NCI-H446 (cell line): Measurements from ENCODE around the gene CACNA2D4.
A peak's percentile ranks its signal among the peaks of the same experiment; 100 is the strongest.

Source experiments
- DNase-seq, 2 experiments: peaks; one replicate each; lab custom pipeline; 2025; lab: John Stamatoyannopoulos, UW

The CACNA2D4 gene

DNA sequence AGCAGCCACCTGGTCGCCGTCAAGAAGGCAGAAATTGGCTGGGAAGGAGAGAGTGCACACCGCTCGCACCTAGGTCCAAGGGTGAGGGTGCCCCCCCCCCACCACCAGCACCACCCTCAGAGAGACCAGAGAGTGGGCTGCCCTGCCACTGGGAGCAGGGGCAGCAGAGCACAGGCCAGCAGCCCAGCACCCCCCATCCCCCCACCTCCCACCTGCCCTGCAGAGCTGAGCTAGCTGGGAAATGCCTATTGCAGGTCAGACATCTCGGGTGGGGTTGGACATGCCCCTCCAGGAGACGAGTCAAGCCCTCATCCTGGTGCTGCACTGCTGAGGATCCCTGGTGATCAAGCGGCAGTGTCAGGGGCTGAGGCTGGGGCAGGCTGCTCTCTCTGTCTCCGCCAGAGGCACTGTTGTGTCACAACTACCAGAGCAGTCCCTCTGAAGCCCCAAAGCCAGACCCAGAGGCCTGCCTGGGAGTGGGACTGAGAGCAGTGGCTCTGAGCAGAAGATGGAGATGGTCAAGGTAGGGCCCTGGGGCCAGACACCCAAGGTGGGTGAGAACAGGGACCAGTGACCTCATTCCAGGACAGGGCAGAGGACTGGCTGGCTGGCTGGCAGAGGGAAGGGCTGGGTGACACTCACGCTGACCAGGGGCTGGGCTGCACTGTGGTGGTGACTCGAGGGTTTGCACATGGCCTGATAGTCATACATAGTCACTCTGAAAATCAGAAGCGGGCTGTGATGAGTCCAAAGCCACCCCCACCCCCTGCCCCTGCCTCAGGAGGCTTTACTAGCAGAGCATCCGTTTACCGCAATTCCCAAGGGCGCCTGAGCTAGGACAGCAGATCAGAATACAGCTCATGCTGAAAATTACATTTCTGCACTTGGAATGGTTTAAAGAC lies 117.8 kb downstream of the CACNA2D4 start:
- DNase-seq, result no peak

DNA sequence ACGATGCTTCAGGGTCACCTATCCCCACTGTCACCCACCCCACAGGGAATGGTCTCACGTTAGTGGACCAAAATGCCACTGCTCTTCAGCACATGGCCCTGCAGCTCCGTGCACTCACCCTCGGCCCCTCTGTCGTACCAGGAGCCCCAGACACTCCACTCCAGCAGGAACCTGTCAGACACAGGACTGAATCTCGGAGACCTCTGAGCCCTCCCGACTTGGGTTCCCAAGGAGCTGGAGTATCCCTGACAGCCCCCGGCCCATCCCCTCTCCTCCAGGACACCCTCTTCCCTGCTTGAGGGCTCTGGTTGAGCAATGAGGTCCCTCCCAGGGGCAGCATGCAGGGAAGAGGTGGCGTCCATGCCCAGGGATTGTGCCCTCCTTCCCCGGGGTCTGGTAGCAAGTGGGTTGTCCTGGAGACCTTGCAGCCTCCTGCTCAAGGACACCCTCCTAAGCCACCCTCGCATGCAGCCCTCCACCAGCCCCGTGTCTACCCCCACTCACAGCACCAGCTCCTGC lies 118.5 kb downstream of the CACNA2D4 start:
- DNase-seq, result no peak

DNA sequence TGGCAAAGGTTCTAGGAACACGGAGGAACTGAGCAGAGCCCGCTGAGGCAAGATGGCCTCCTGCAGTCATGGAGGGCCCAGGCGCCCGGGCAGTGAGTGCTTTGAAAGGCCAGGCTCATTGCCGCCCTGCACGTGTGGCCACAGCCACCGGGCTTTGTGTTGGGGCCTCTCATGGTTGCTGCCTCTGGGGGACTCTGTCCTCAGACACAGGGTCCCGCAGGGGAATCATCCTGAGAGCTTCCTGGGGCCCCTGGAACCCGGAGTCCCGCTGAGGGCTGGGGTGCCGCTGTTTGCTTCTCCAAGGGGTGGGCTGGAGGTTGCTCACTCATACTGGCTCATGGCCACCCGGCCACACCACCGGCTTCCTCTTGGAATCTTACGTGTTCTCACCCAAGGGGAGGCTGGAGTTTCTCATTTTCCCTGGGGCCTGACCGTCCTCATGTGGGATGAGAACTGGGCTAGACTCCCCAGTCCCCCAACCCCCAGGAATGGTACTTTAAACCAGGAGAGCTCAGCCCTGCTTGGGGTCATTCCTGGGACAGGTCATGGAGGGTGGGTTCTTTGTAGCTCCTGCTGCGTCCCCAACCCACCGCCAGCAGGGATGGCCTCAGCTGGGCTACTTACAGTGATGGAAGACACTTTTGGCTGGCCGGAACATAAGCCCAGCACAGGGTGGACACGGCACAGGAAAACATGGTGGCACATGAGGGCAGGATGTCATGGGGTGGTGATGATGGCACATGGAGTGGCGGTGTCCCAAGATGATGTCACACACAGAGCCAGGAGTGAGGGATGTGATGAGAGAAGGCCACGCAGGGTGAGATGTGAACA lies 119.2 kb downstream of the CACNA2D4 start:
- DNase-seq, result no peak

DNA sequence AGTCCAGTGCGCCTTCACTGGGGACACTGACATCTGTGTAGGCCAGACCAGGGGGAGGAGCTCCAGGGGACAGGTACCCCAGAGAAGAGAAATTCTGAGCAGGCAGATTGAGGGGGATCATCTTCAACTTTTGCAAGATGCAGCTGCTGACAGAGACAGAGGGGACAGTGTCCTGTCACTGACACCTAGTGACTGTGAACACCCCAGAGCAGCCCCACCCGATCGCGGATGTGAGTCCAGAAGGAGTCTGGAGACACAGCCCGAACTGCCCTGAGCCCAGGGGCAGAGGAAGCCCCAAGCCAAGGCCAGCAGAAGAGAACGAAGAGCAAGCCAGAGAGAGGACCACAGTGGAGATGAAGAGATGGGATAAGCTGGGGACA lies 119.8 kb downstream of the CACNA2D4 start:
- no peak for DNase-seq

DNA sequence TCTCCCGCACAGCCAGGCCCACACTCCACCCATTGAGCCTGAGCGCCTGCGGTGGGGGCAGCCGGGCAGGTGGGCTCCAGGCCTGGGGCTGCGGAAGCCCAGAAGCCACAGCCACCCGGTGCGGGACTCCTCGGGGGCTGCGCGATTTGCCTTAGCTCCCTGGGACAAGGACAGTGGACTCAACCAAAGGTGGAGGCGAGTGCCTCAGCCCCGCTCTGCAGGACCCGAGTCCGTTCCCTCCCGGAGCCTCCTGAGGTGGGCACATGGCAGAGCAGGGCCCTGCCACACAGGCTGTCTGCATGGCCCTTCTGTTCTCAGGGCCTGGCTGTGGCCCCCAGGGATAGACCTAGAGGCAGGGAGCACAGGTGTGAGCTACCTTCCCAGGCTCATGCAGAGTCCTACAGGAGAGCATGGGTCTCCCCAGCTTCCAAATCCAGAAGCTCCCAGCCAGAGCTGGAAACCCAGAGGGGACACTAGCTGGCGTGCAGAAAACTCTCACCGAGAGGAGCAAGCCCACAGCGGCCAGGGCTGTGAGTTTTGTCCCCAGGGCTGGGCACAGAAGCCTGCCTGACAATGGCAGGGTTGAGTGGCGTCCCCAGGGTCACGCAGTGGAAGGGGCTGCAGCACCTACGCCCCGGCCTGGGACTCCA lies 120.3 kb downstream of the CACNA2D4 start:
- DNase-seq, result no peak

DNA sequence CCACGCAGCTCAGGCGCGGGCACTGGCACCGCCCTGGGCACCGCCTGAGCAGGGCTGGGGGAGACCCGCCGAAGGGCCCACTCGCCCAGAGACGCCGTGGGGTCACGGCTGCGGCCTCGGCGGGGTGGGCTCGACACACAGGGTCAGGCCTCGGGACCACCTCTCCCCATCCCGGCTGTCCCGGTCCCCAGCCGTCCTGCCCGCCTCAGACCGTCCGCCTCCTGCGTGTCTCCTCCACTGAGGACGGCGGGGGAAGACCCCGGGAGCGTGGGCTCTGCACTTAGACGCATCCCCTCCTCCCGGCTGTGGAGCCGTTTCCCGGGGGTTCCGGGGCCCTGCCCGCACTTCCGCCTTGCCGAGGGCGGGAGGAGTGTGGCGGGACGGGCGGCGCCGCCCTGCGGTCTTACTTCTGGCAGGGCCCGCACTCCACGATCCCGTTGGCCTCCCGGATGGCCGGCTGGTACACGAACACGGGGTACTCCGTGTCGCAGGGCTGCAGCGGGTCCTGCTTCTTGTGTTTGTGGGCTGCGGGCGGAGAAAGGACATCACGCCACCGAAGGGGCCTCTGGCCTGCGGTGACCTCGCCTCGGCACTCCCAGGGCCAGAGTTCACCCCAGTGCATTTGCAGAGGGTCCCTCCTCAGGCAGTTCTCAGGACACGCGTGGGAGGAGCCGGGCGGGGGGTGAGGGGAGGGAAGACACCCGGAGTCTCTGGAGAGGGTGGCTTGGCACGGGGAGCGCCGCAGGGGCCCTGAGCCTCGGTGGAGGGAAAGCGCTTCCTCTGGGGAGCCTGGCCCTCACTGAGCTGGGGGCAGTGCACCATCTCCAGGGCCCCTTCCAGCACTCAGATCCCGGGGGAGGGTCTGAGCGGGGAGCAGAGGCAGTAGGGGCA lies 121.2 kb downstream of the CACNA2D4 start:
- DNase-seq, result no peak

DNA sequence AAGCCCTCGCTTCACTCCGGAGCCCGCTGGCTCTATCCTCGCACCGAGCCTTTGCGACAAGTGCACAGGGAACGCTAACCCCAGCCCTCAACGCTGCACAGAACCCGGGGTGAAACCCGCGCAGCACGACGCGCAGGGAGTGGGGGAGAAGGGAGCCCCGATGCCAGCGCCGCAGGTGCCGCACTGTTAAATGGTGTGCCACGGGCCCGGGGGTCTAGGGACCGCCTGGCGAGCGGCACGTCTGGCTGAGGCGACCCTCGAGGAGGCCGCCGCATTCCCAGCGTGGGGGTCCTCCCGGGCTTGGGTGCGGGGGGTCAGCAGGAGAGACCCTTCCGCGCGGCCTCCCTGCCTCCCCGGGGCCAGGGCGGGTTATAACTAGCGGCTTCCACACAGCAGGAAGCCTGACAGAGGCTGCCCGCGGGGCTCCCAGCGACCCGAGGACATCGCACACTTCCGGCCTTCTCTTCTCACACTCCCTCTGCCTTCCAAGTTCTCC lies 121.9 kb downstream of the CACNA2D4 start:
- DNase-seq, result no peak

DNA sequence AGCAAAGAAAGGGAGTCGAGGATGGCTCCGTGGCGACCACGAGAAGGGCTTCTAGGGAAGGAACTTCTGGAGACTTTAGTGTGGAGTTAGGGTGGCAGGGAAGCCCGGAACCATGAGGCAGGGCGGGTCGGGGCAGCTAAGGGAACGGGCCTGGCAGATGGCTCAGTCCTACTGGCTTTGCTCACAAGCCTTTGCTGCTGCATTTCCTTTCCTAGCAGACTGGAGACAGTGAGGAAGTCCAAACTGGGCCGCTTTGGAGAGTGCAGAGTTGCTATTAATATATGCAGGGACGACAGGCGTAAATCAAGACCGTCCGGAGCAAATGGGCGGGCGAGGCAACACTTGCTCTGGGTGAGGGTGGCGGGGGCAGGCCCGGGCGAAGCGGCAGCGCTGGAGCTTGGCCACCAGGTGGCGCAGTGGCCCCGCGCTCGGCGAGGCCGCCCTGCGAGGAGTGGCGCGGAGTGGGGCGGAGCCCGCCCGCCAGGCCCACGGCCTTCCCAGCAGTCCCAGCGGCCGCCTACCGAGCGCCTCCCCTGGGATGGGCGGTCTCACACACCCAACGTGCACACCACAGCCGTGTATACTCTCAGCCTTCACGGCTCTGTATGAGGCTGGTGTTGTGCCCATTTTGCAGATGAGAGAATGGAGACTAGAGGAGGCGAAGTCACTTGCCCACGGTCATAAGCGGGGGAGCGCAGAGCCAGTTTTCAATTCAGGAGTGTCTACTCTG lies 122.5 kb downstream of the CACNA2D4 start:
- DNase-seq, result peak; percentile 65 to 88

DNA sequence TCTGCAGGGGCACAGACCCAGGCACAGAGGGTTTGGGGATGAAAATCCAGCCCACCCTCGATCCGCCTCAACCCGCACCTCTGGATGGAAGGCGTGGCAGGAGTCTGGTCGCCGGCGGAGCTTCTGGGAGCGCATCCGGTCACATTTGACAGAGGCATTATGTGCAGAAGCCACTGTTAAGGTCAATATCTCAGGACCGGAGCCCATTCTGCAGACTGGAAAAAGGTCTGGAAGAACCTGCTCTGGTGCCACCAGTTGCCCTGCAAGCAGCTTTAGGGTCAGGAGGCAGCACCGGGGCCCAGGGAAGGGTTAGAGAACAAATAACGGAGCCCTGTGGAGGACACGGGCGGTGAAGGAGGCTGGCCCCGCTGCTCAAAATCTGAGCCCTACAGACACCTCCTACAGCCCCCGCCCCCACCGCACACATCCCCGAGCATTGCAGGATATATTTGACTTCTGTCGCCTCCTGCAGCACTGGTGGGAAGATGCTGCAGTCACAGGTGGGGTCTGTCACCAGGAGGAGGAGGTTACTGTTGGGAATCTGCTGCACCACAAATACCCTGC lies 123.1 kb downstream of the CACNA2D4 start:
- no peak for DNase-seq

DNA sequence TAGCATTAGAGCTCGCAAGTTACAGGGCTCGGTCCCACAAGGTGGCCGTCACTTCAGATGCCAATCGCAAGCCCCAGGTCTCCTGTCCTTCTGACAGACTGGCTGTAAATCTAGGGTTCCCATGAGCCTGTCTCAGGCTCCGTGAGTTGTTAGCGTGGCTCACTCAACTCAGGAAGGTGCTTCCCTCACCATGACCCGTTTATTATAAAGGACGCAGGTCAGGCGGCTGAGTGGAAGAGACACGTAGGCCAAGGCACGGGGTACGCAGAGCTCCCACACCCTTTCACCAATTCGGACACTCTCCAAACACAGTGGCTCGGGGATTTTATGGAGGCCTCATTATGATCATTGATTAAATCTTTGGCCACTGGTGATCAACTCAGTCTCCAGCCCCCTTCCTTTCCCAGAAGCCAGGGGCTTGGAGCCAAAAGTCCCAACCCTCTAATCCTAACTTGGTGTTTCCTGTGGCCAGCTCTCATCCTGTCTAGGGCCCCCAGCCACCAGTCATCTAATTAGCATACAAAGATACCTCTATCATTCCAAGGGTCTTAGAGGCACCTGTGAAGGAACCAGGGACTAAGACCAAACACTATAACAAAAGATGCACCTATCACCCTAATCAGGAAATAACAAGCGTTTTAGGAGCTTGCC lies 123.9 kb downstream of the CACNA2D4 start:
- no peak for DNase-seq

DNA sequence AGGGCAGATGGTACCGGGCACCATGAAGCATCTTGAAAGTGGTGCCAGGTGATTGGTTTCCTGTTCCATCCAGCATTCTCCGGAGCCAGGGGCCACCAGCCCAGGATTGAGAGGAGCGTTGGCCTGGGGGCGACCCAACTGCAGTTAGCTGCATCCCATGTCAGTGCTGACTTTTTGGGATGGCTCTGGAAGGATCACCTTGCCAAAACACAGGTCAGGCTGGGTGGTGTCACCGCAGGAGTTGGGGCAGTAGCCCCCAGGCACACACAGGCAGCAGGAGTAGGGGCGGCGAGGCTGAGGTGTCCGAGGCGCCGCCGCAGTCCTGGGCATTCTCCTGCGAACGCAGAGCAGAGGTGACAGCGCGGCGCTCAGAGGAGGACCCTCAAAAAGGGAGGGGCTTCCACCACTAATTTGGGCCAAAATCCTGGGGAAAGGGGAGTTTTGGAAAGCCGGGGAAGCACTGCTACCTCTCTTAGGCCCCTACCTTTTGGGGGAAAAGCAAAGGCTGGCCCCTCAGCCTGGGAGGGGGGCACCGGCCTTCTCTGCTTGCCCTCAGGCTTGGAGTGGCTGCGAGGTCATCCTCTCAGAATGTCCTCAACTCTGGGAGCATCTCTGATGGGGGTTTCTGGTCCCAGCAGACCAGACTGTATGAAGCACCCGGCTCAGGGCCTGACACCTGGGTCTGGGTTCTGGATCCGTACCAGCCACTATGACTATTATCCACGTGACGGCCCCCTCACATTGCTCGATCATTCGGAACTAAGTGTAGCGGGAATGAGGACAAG lies 124.8 kb downstream of the CACNA2D4 start:
- DNase-seq, result no peak

DNA sequence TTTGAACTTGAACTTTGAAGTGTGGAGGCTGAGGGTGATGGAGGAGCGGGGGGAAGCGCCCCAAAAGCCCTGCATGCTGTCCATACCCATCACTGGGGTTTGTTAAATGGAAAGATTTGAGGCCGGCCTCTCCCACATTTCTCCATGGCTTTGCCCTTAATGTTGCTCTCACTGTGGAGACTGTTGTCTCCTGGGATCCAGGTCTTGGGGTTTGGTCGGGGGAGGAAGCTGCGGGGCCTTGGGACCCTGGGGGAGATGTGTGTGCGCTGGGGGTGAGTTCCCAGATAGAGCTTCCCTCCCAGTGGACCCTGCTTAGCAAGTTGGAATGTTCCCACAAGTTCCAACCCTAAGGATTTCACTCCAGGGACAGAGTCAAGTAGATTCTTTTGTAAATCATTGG lies 126.0 kb downstream of the CACNA2D4 start:
- no peak for DNase-seq

DNA sequence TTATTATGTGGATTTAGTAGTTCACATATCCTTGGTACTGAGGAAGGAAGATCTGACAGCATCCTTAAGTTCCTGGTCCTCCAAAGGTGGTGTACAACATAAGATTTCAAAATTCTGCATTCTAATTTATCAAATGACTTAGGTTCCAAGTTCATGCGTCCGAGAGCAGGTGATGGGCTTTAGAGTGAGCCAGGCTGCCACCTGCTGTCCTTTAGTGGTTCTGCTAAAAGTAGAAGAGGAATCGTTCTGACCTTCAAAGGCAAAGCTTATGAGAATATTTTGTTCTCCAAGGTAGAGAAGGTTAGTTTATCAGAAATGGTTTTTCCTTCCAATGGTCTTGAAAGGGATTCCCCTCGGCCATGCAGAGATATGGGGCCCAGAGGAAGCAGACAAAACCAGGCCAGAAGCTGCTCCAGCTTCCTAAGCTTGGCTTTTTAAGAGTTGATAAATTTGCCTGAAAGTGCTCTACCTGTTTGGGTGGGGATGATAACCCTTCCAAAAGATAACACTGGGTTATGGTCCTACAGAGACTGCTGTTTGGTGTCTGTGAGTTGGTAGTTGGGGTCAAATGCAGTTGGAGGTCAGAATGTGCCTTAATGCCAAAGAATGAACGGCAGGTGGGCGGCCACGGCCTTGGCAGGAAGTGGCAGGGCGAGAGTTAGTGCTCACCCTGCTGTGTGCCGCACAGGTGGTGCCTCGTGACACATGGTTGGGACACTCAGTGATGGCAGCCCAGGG lies 127.2 kb downstream of the CACNA2D4 start:
- peak; percentile 36 to 78 for DNase-seq

DNA sequence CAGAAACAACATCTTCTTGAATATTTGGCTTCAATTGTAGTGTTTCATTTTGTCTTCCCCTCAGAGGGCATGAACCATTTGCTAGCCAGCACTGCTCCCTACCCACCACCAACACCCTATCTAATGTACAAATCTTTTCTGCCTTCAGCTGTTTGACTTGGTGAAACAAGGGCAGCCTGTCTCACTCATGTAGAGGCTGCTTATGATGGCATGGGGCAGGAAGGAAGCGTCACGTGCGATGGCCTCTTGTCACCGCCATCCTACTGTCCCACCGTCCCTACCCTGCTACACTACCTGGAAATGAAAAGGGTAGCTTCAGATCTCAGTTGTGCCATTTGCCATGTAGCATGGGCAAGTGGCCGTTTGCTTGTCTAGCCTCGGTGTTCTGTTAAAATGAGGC lies 128.0 kb downstream of the CACNA2D4 start:
- DNase-seq, result no peak

DNA sequence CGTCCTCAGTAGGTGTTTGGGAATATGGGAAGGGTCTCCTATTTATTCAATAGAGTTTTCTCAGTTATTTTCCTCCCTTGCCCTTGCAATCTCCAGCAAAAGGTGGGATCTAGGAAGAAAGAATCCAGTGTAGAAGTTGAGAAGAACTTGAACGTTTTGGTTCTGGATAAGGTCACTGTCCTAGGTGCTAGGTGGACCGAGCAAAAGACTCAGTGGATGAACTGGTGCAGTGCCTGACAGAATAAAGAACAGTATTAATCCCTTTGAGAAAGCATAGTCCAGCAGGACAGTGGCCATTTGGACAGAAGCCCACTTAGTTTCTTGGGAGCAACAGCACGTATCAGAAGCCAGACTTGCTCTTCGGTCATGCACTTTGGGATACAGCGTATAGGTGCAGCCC lies 130.7 kb downstream of the CACNA2D4 start:
- no peak for DNase-seq

DNA sequence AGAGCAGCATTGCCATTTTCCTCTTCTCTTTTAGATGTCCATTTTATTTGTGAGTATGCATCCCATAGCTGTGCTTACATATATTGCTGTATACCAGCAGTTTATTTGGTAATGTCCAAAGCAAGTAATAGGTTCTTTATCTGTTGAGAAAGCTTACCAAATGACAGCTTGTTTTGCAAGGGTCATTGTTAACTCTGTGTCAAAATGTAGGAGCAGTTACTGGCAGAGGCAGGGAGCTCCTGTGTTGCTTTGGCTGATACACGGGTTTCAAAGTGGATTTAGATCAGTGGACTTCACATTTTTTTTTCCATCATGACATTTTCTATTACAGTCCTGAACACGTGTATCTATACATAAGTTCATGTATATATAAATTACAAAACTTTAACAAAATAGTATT lies 136.2 kb downstream of the CACNA2D4 start:
- no peak for DNase-seq

DNA sequence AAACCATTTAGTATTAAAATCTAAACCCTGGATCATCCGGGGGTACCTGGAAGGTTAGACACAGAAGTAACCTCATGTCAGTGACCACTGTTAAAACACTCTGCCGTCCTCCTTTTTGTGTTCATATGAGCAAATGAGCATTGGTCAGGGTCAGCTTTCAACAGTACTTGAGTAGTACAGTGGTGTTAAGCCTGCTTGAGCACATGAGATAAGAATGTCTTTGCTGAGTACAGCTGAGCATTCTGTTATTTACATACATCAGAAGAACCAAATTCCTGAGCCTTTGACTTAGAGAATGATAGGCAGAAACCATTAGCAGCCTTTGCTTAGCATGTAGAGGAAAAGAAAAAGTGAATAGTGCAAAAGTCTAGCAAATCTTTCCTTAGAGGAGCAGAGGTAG lies 136.7 kb downstream of the CACNA2D4 start:
- DNase-seq, result no peak

DNA sequence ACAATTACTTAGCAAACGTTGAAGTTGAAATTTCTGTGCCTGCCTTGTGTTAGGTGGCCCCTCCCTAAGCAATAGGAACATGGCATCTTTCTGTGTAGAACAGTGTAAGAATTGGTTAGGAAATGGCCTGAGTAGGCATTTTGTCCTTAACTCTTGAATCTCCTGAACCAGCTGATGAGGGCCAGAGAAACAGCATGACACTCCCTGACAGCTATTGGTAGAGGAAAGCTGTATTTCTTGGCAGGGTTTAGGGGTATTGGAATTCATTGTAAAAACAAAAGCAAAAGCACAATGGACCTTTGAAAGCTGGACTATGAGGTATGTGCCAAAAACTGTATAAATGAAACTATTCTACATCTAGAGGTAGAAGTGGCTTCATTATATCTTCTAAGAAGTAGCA lies 138.7 kb downstream of the CACNA2D4 start:
- DNase-seq, result no peak
